HCT116 (cell line): Measurements from ENCODE around the gene DMXL1. TPM values are rescaled to one million over a fixed set of nuclear protein-coding genes. Genes with fewer than 3 reads are reported as not detected.

Source experiments
- ATAC-seq: fragments of 200-7000 bp; cut with Tn5 transposase; 2 replicates; pipeline ENCODE4 v1.9.1; 2020; ENCODE audit warnings: mild to moderate bottlenecking, moderate library complexity
- BruUV-seq: library from RNA; stranded (reverse); fragments of 400-500 nt; replicated peaks from 2 replicates; lab custom pipeline; 2021; lab: Mats Ljungman, UMichigan
- CTCF ChIA-PET: fragments of 300-600 bp; sonication (Branson Sonifier 250); formaldehyde crosslinking; loops from one replicate; lab custom pipeline; 2021; ENCODE audit warnings: antibody characterized with exemption; lab: Charles Lee
- POLR2A ChIA-PET: fragments of 300-600, 350-600 bp; sonication (Branson Sonifier 250); formaldehyde crosslinking; loops from one replicate; lab custom pipeline; 2021; ENCODE audit warnings: antibody characterized with exemption; lab: Charles Lee
- RAD21 ChIA-PET, 2 experiments: fragments of 300-600 bp; sonication (Branson Sonifier 250); formaldehyde crosslinking; loops; one replicate each; lab custom pipeline; 2023; ENCODE audit warnings: low total read pairs in 2 of 2; ENCODE audit not compliant: uncharacterized antibody in 2 of 2, unreplicated experiment in 2 of 2, low non-redundant PET in 1 of 2; lab: Charles Lee
- DNase-seq: peaks from one replicate; pipeline ENCODE4 v3.0.0-alpha.2; 2010; ENCODE audit warnings: low read depth, low spot score
- H2AFZ ChIP-seq: fragments of 200-600 bp; shearing (Covaris generic), sonication (generic); 2 replicates; pipeline ENCODE4 v1.6.1; 2017; ENCODE audit warnings: low read depth, mixed run types, mixed read lengths, antibody characterized with exemption, low read length; ENCODE audit not compliant: poor library complexity, severe bottlenecking
- H3K27ac ChIP-seq: 2 replicates; pipeline ENCODE4 v1.5.1; 2012; ENCODE audit warnings: low read depth, low read length
- H3K27me3 ChIP-seq: fragments of 200-600 bp; sonication (generic); 2 replicates; pipeline ENCODE4 v1.6.1; 2016; ENCODE audit warnings: mixed run types, low read length, mixed read lengths; ENCODE audit not compliant: insufficient read depth
- H3K36me3 ChIP-seq, 2 experiments: fragments of 200-500 bp in 1 of 2; fragments of 200-600 bp in 1 of 2; sonication (Bioruptor generic) in 1 of 2; sonication (generic) in 1 of 2; 2 replicates each; pipeline versions ENCODE4 v1.5.1 to v1.6.1; 2014 to 2016; ENCODE audit warnings: low read length in 2 of 2, inconsistent platforms in 1 of 2, mixed read lengths in 1 of 2, mixed run types in 1 of 2; ENCODE audit not compliant: insufficient read depth in 2 of 2, control insufficient read depth in 1 of 2
- H3K4me1 ChIP-seq, 2 experiments: fragments of 200-600 bp in 1 of 2; sonication (generic) in 1 of 2; 2 replicates each; pipeline versions ENCODE4 v1.5.1 to v1.6.1; 2012 to 2017; ENCODE audit warnings: low read length in 2 of 2, inconsistent platforms in 1 of 2, mild to moderate bottlenecking in 1 of 2, mixed read lengths in 1 of 2, mixed run types in 1 of 2, moderate library complexity in 1 of 2; ENCODE audit not compliant: insufficient read depth in 2 of 2, control insufficient read depth in 1 of 2
- H3K4me2 ChIP-seq: fragments of 200-600 bp; sonication (generic); 2 replicates; pipeline ENCODE4 v1.6.1; 2017; ENCODE audit warnings: mixed run types, low read length, mixed read lengths
- H3K4me3 ChIP-seq, 2 experiments: fragments of 200-600 bp in 1 of 2; sonication (generic) in 1 of 2; replicated peaks in 1 of 2; 2 replicates each; pipeline ENCODE4 v1.5.1; 2011 to 2016; ENCODE audit warnings: low read length in 2 of 2, control low read depth in 1 of 2, low read depth in 1 of 2, mild to moderate bottlenecking in 1 of 2, mixed read lengths in 1 of 2, mixed run types in 1 of 2
- H3K79me2 ChIP-seq: fragments of 200-600 bp; sonication (generic); 2 replicates; pipeline ENCODE4 v1.6.1; 2017; ENCODE audit warnings: mild to moderate bottlenecking, mixed run types, low read length, moderate library complexity, mixed read lengths; ENCODE audit not compliant: insufficient read depth
- H3K9ac ChIP-seq: fragments of 200-600 bp; sonication (generic); 2 replicates; pipeline ENCODE4 v1.6.1; 2016; ENCODE audit warnings: low read length, mixed read lengths
- H3K9me2 ChIP-seq: fragments of 200-600 bp; sonication (generic), shearing (Covaris generic); 2 replicates; pipeline ENCODE4 v1.6.1; 2017; ENCODE audit warnings: mixed run types, mild to moderate bottlenecking, moderate library complexity; ENCODE audit not compliant: insufficient read depth
- H3K9me3 ChIP-seq, 2 experiments: fragments of 200-500 bp in 1 of 2; fragments of 200-600 bp in 1 of 2; sonication (Bioruptor generic) in 1 of 2; sonication (generic) in 1 of 2; 2 replicates each; pipeline ENCODE4 v1.6.1; 2014 to 2017; ENCODE audit warnings: low read length in 2 of 2, mixed read lengths in 2 of 2, inconsistent platforms in 1 of 2, low read depth in 1 of 2, mild to moderate bottlenecking in 1 of 2, mixed run types in 1 of 2, moderate library complexity in 1 of 2; ENCODE audit not compliant: control insufficient read depth in 1 of 2, insufficient read depth in 1 of 2
- H4K20me1 ChIP-seq: fragments of 200-600 bp; sonication (generic), shearing (Covaris generic); 2 replicates; pipeline ENCODE4 v1.6.1; 2017; ENCODE audit warnings: mixed run types, mild to moderate bottlenecking, moderate library complexity; ENCODE audit not compliant: insufficient read depth
- CBX3 ChIP-seq: IDR thresholded peaks from 2 replicates; pipeline ENCODE4 v1.6.1; 2012; ENCODE audit warnings: low read depth
- CEBPB ChIP-seq: IDR thresholded peaks from 2 replicates; pipeline ENCODE4 v1.6.1; 2012; ENCODE audit warnings: low read depth
- FOSL1 ChIP-seq: IDR thresholded peaks from 2 replicates; pipeline ENCODE4 v1.6.1; 2012; ENCODE audit warnings: low read depth
- MAX ChIP-seq: IDR thresholded peaks from 2 replicates; pipeline ENCODE4 v1.6.1; 2012
- POLR2A ChIP-seq: IDR thresholded peaks from 2 replicates; pipeline ENCODE4 v1.7.0; 2011; ENCODE audit warnings: borderline replicate concordance; ENCODE audit not compliant: insufficient read depth, insufficient read length; ENCODE audit errors: extremely low read depth
- POLR2AphosphoS5 ChIP-seq: IDR thresholded peaks from 2 replicates; pipeline ENCODE4 v1.6.1; 2011; ENCODE audit warnings: mild to moderate bottlenecking, low read depth, low read length, moderate library complexity
- REST ChIP-seq: IDR thresholded peaks from 2 replicates; pipeline ENCODE4 v1.6.1; 2012; ENCODE audit warnings: low read depth
- SIN3A ChIP-seq: IDR thresholded peaks from 2 replicates; pipeline ENCODE4 v1.6.1; 2012; ENCODE audit warnings: low read depth
- SP1 ChIP-seq: IDR thresholded peaks from 2 replicates; pipeline ENCODE4 v1.6.1; 2012; ENCODE audit warnings: low read depth
- SRF ChIP-seq: IDR thresholded peaks from 2 replicates; pipeline ENCODE4 v1.6.1; 2012; ENCODE audit warnings: low read depth
- YY1 ChIP-seq: IDR thresholded peaks from 2 replicates; pipeline ENCODE4 v1.6.1; 2011; ENCODE audit warnings: low read length, low read depth, moderate library complexity, mild to moderate bottlenecking; ENCODE audit not compliant: insufficient replicate concordance; ENCODE audit errors: extremely low read depth
- intact Hi-C: fragments of 100-400 bp; cut with micrococcal nuclease; formaldehyde crosslinking; loops from 2 replicates; pipeline ENCODE4 v1.10.0; 2022
- total RNA-seq: library from RNA; stranded (reverse); gene quantifications from one replicate; pipeline ENCODE4 v1.2.1, GENCODE V29; 2021; ENCODE audit not compliant: unreplicated experiment
- TF ChIP-seq, protein P1 (sequence below), 3 experiments: fragments of 200-600 bp in 1 of 3; sonication (generic) in 1 of 3; IDR thresholded peaks in 2 of 3; conservative IDR thresholded peaks in 1 of 3; 2 replicates each; pipeline ENCODE4 v1.5.1; 2012 to 2017; ENCODE audit warnings: low read depth in 2 of 3, low read length in 2 of 3, antibody characterized with exemption in 1 of 3, borderline replicate concordance in 1 of 3, control low read depth in 1 of 3, mild to moderate bottlenecking in 1 of 3, mixed read lengths in 1 of 3, mixed run types in 1 of 3, moderate library complexity in 1 of 3; ENCODE audit not compliant: insufficient read depth in 1 of 3
- TF ChIP-seq, protein P2 (sequence below): IDR thresholded peaks from 2 replicates; pipeline ENCODE4 v1.6.1; 2012
- TF ChIP-seq, protein P3 (sequence below): IDR thresholded peaks from 2 replicates; pipeline ENCODE4 v1.6.1; 2011; ENCODE audit warnings: mild to moderate bottlenecking, low read length, moderate library complexity; ENCODE audit not compliant: insufficient replicate concordance; ENCODE audit errors: extremely low read depth

DMXL1 gene
- total RNA-seq, 1 experiment from 2014 or later: 21.1 TPM

DNA sequence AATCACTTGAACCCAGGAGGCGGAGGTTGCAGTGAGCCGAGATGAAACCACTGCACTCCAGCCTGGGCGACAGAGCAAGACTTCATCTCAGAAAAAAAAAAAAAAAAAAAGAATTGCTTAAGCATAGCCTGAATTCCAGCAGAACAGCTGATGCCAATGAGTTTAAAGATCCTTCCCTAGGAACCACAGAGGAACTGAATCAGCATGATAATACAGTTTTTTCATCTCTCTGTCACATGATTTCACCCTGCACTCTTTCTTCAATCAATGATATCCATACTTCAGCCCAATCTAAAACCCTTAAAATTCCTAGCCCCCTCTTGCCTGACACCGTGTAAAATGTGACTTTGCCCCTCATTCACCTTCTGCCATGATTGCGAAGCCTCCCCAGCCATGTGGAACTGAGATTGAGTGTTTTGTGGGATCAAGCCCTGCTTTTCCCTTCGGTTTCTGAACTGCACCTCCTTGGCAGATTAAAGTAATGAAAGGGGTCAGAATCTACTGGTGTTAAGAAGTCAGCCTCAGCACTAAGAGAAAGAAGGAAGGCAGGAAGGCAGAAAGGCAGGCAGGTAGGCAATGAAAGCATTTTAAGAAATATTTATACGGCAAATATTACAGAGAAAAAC lies 20.9 kb upstream of the DMXL1 start:
- CTCF ChIA-PET: no interaction called here
- H3K79me2 ChIP-seq: no peaks in the 10 kb centered on the region
- no peak overlapping the region for H3K9ac ChIP-seq
- H2AFZ ChIP-seq: no peak overlapping the region
- no peaks in the 10 kb centered on the region for H3K27me3 ChIP-seq
- H3K4me3 ChIP-seq: no peak overlapping the region
- BruUV-seq: no TSS peak
- POLR2A ChIA-PET: no interaction called here
- H3K9me3 ChIP-seq: no peaks in the 10 kb centered on the region
- ATAC-seq: no peak
- H3K36me3 ChIP-seq: no peaks in the 10 kb centered on the region
- H3K4me1 ChIP-seq: no peaks in the 10 kb centered on the region
- no peak overlapping the region for H3K4me2 ChIP-seq
- no peak overlapping the region for H3K27ac ChIP-seq
- no peaks in the 10 kb centered on the region for H4K20me1 ChIP-seq
- intact Hi-C loops: no loop called here
- TF ChIP-seq, protein P1, sequence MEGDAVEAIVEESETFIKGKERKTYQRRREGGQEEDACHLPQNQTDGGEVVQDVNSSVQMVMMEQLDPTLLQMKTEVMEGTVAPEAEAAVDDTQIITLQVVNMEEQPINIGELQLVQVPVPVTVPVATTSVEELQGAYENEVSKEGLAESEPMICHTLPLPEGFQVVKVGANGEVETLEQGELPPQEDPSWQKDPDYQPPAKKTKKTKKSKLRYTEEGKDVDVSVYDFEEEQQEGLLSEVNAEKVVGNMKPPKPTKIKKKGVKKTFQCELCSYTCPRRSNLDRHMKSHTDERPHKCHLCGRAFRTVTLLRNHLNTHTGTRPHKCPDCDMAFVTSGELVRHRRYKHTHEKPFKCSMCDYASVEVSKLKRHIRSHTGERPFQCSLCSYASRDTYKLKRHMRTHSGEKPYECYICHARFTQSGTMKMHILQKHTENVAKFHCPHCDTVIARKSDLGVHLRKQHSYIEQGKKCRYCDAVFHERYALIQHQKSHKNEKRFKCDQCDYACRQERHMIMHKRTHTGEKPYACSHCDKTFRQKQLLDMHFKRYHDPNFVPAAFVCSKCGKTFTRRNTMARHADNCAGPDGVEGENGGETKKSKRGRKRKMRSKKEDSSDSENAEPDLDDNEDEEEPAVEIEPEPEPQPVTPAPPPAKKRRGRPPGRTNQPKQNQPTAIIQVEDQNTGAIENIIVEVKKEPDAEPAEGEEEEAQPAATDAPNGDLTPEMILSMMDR (IDR thresholded peaks at IDR 0.05 in 2 of 3, conservative IDR thresholded peaks at IDR 0.05 in 1 of 3; ENCODE audit: borderline replicate concordance in 1 of 3, insufficient read depth in 1 of 3, low read depth in 2 of 3, low read length in 2 of 3): no peak
- TF ChIP-seq FOSL1: no peak
- TF ChIP-seq YY1: no peak
- no peak for TF ChIP-seq POLR2AphosphoS5
- TF ChIP-seq REST: no peak
- no peak for TF ChIP-seq SRF
- TF ChIP-seq POLR2A: no peak
- TF ChIP-seq CEBPB: no peak
- no peak for TF ChIP-seq SIN3A
- TF ChIP-seq, protein P2, sequence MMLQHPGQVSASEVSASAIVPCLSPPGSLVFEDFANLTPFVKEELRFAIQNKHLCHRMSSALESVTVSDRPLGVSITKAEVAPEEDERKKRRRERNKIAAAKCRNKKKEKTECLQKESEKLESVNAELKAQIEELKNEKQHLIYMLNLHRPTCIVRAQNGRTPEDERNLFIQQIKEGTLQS: no peak
- no peak for TF ChIP-seq SP1
- TF ChIP-seq, protein P3, sequence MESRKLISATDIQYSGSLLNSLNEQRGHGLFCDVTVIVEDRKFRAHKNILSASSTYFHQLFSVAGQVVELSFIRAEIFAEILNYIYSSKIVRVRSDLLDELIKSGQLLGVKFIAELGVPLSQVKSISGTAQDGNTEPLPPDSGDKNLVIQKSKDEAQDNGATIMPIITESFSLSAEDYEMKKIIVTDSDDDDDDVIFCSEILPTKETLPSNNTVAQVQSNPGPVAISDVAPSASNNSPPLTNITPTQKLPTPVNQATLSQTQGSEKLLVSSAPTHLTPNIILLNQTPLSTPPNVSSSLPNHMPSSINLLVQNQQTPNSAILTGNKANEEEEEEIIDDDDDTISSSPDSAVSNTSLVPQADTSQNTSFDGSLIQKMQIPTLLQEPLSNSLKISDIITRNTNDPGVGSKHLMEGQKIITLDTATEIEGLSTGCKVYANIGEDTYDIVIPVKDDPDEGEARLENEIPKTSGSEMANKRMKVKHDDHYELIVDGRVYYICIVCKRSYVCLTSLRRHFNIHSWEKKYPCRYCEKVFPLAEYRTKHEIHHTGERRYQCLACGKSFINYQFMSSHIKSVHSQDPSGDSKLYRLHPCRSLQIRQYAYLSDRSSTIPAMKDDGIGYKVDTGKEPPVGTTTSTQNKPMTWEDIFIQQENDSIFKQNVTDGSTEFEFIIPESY: no peak
- no peak for TF ChIP-seq CBX3
- TF ChIP-seq MAX: no peak
- H3K9me2 ChIP-seq: no peaks in the 10 kb centered on the region
- DNase-seq: no peak
- RAD21 ChIA-PET: no interaction called here
